Adrenal gland (tissue), 12 donors: Measurements from ENCODE around the gene PLXNA4. TPM values are rescaled to one million over a fixed set of nuclear protein-coding genes. Genes with fewer than 3 reads are reported as not detected.

ENCODE experiments used
- DNase-seq, 7 donors: peaks; one replicate each; pipeline ENCODE4 v3.0.0-alpha.2; 2019 to 2020
- H3K27ac ChIP-seq, 5 donors: fragments of 200-600 bp; sonication (generic) in 4 of 5; 1 replicate in 3 of 5; 2 replicates in 2 of 5; pipeline versions ENCODE4 v1.5.1 to v1.8.0; 2016 to 2020; ENCODE audit warnings: mild to moderate bottlenecking in 1 of 5
- H3K27me3 ChIP-seq: fragments of 200-600 bp; 2 replicates; pipeline ENCODE4 v1.8.0; 2021
- H3K36me3 ChIP-seq, 2 donors: fragments of 200-600 bp; replicated peaks in 1 of 2; 1 replicate in 1 of 2; 2 replicates in 1 of 2; pipeline versions ENCODE4 v1.5.1 to v1.8.0; 2018 to 2022
- H3K4me1 ChIP-seq, 2 donors: fragments of 200-600 bp; replicated peaks in 1 of 2; 1 replicate in 1 of 2; 2 replicates in 1 of 2; pipeline versions ENCODE4 v1.5.1 to v1.8.0; 2018 to 2021
- H3K4me3 ChIP-seq, 4 donors: fragments of 200-600 bp; sonication (generic) in 3 of 4; one replicate each; pipeline ENCODE4 v1.5.1; 2016 to 2018
- H3K9me3 ChIP-seq, 3 donors: fragments of 200-600 bp; sonication (generic) in 1 of 3; replicated peaks in 1 of 3; 1 replicate in 2 of 3; 2 replicates in 1 of 3; pipeline versions ENCODE4 v1.5.1 to v1.8.0; 2016 to 2021
- CTCF ChIP-seq, 6 experiments: fragments of 450-650 bp in 4 of 6; fragments of 200-600 bp in 2 of 6; sonication (generic) in 1 of 6; IDR thresholded peaks; 1 replicate in 5 of 6; 2 replicates in 1 of 6; pipeline versions ENCODE4 v1.5.1 to v1.8.0; 2016 to 2021; ENCODE audit warnings: antibody characterized with exemption in 6 of 6, mild to moderate bottlenecking in 2 of 6, moderate library complexity in 1 of 6
- POLR2A ChIP-seq, 2 donors: fragments of 450-650 bp; IDR thresholded peaks; one replicate each; pipeline ENCODE4 v1.6.1; 2017; ENCODE audit warnings: antibody characterized with exemption in 2 of 2, mild to moderate bottlenecking in 2 of 2, moderate library complexity in 1 of 2
- WGBS, 4 donors: extraction: QIAGEN DNeasy Blood & Tissue Kit in 2 of 4; methylation state at CpG; one replicate each; pipeline versions ENCODE4 v1.1.5 to v1.1.7; 2013 to 2017; 5-methylcytosine and 5-hydroxymethylcytosine counted together
- intact Hi-C, 2 donors: fragments of 100-400 bp; cut with DNase I; formaldehyde crosslinking; loops; one replicate each; pipeline versions ENCODE4 v1.14.1 to v1.15.0; 2022 to 2023
- polyA plus RNA-seq, 3 donors: library from polyadenylated mRNA; stranded (reverse); fragments of 200-250 nt in 2 of 3; fragments of 350-450 nt in 1 of 3; fragmentation: Illumina TruSeq in 1 of 3; extraction: RNeasy Lipid Tissue Mini Kit (QIAGEN cat#74804) in 1 of 3; gene quantifications; one replicate each; pipeline ENCODE4 v1.2.3, GENCODE V29; 2013 to 2014
- total RNA-seq, 9 donors: library from RNA; depleted of rRNA in 4 of 9; stranded (reverse); fragments of >200 nt in 4 of 9; fragments of 120-200 nt in 1 of 9; fragmentation: NEBNext Ultra II Directional in 1 of 9; extraction: Animal tissue kit (Norgen Biotek cat#: 25700) in 1 of 9; gene quantifications; one replicate each; pipeline versions ENCODE4 v1.1.0 to v1.2.4, GENCODE V29; 2013 to 2023
- donor health status: healthy with polysubstance abuse.
- donor health status: Bipolar disorder and iron deficiency.
- donor health status: DM: yes; HTN: yes; CAD: no.
- donor health status: DM: no; HTN: no; CAD: no.
- donor health status: DM: no; HTN: no; CAD: no.
- donor health status: DM: yes; HTN: yes; CAD: no.

PLXNA4 gene
- total and polyA plus RNA-seq, 12 donors, result 0.99 to 10.7 (median 3.6) TPM

GRCh38 chr7:132416395-132416794, 159.9 kb downstream of the PLXNA4 start:
- no peaks in the 10 kb centered on the region for H3K36me3 ChIP-seq
- intact Hi-C loops, result no loop called here
- TF ChIP-seq POLR2A (IDR thresholded peaks at IDR 0.05), result no peak
- no peak for TF ChIP-seq CTCF (IDR thresholded peaks at IDR 0.05)
- DNase-seq, result no peak
- WGBS, 4 donors, result 73 to 88% (median 83%) methylated on average over 2 of the region's 2 CpGs
- H3K4me3 ChIP-seq, result no peak overlapping the region
- H3K27ac ChIP-seq, result no peak overlapping the region
- no peaks in the 10 kb centered on the region for H3K9me3 ChIP-seq
- peaks cover 0 to 10% of the 10 kb centered on the region in 2 donors for H3K4me1 ChIP-seq
- no peaks in the 10 kb centered on the region for H3K27me3 ChIP-seq

- Histone ChIP-seq H3K4me3 (no peak overlapping the region), H3K27ac (no peak overlapping the region), H3K36me3 (no peaks in the 10 kb centered on the region), H3K27me3 (no peaks in the 10 kb centered on the region), H3K9me3 (no peaks in the 10 kb centered on the region), H3K4me1 (peaks cover 0 to 10% of the 10 kb centered on the region in 2 donors)
- 74 to 87% (median 81%) methylated on average over 4 of the region's 4 CpGs for whole genome bisulfite sequencing, 4 donors
- no peak for DNase-seq
- no peak for TF ChIP-seq CTCF (IDR thresholded peaks at IDR 0.05)
- TF ChIP-seq POLR2A (IDR thresholded peaks at IDR 0.05), result no peak
- intact Hi-C loops, result no loop called here
These were observed 161.0 kb downstream of the PLXNA4 start for GRCh38 chr7:132415259-132415658.

- intact Hi-C loops, result no loop called here
- H3K27ac ChIP-seq, result no peak overlapping the region
- 70 to 80% (median 76%) methylated on average over 6 of the region's 6 CpGs for WGBS, 4 donors
- H3K4me3 ChIP-seq, result no peak overlapping the region
- H3K4me1 ChIP-seq, result peaks cover 0 to 9% of the 10 kb centered on the region in 2 donors
- no peaks in the 10 kb centered on the region for H3K27me3 ChIP-seq
- TF ChIP-seq POLR2A (IDR thresholded peaks at IDR 0.05), result no peak
- no peak for TF ChIP-seq CTCF (IDR thresholded peaks at IDR 0.05)
- no peak for DNase-seq
- H3K9me3 ChIP-seq, result no peaks in the 10 kb centered on the region
- H3K36me3 ChIP-seq, result no peaks in the 10 kb centered on the region
These were observed 161.4 kb downstream of the PLXNA4 start for GRCh38 chr7:132414857-132415256.

GRCh38 chr7:132412435-132412834, 163.8 kb downstream of the PLXNA4 start:
- 55 to 61% (median 56%) methylated on average over 5 of the region's 5 CpGs for WGBS, 4 donors

More at GRCh38 chr7:132412435-132412834, 163.8 kb downstream of the PLXNA4 start:
- DNase-seq, result no peak
- no peak for TF ChIP-seq CTCF (IDR thresholded peaks at IDR 0.05)
- TF ChIP-seq POLR2A (IDR thresholded peaks at IDR 0.05), result no peak
- intact Hi-C loops, result no loop called here
- Histone ChIP-seq H3K27me3 (no peaks in the 10 kb centered on the region), H3K27ac (no peak overlapping the region), H3K4me3 (no peak overlapping the region), H3K36me3 (no peaks in the 10 kb centered on the region), H3K4me1 (no peaks in the 10 kb centered on the region), H3K9me3 (no peaks in the 10 kb centered on the region)
